Fibroblast of skin of left quadriceps (primary cell): ENCODE results near the gene UNC80.
"Not testable (repeated sequence)": the region's sequence is repeated elsewhere in the genome, so short reads cannot be mapped to it uniquely, and the experiment has no call there.

Source experiments
- DNase-seq, 2 experiments: peaks; one replicate each; pipeline ENCODE4 v3.0.0-alpha.2; 2013; ENCODE audit warnings: low read depth in 2 of 2

Gene UNC80

GRCh38 chr2:209771474-209772289 is at the start of gene UNC80:
TSS of gene UNC80 (plus strand) at chr2:209771832. CDS start at chr2:209772073, 241 bp downstream.
- peak; percentile 12 to 21 for DNase-seq

- DNase-seq: no peak
These were observed 45.3 kb upstream of the UNC80 start for GRCh38 chr2:209726311-209726710.

- DNase-seq: no peak
These were observed 44.6 kb upstream of the UNC80 start for GRCh38 chr2:209727077-209727476.

- no peak for DNase-seq
These were observed 36.8 kb upstream of the UNC80 start for GRCh38 chr2:209734805-209735204.

GRCh38 chr2:209741953-209742352 is 29.7 kb upstream of the UNC80 start:
- no peak for DNase-seq

- DNase-seq: peak in 1 of 2 experiments; percentile 4
These were observed 18.6 kb upstream of the UNC80 start for GRCh38 chr2:209753020-209753419.

GRCh38 chr2:209757163-209757562 is 14.5 kb upstream of the UNC80 start:
- DNase-seq: no peak

- no peak for DNase-seq
These were observed 10.1 kb upstream of the UNC80 start for GRCh38 chr2:209761566-209761965.

- DNase-seq: no peak
These were observed 9.1 kb upstream of the UNC80 start for GRCh38 chr2:209762563-209762962.

GRCh38 chr2:209763106-209763505 is 8.5 kb upstream of the UNC80 start:
- no peak for DNase-seq

GRCh38 chr2:209766613-209767012 is 5.0 kb upstream of the UNC80 start:
- no peak for DNase-seq

GRCh38 chr2:209767316-209767715 is 4.3 kb upstream of the UNC80 start:
- no peak for DNase-seq

- DNase-seq: no peak
These were observed 3.1 kb upstream of the UNC80 start for GRCh38 chr2:209768557-209768956.

- DNase-seq: no peak
These were observed 656 bp downstream of the UNC80 start for GRCh38 chr2:209772290-209772685.

GRCh38 chr2:209773377-209773776 is 1.7 kb downstream of the UNC80 start:
- no peak for DNase-seq

GRCh38 chr2:209787416-209787815 is 15.8 kb downstream of the UNC80 start:
- no peak for DNase-seq

GRCh38 chr2:209788925-209789324 is 17.3 kb downstream of the UNC80 start:
- no peak for DNase-seq

- DNase-seq: no peak
These were observed 18.6 kb downstream of the UNC80 start for GRCh38 chr2:209790066-209790728.

- no peak for DNase-seq
These were observed 19.5 kb downstream of the UNC80 start for GRCh38 chr2:209791151-209791550.

- DNase-seq: not testable (repeated sequence)
These were observed 23.8 kb downstream of the UNC80 start for GRCh38 chr2:209795425-209795824.

GRCh38 chr2:209805351-209805750 is 33.7 kb downstream of the UNC80 start:
- DNase-seq: no peak

GRCh38 chr2:209806318-209806717 is 34.7 kb downstream of the UNC80 start:
- DNase-seq: no peak

- DNase-seq: no peak
These were observed 36.9 kb downstream of the UNC80 start for GRCh38 chr2:209808521-209808920.
